Midbrain (tissue), 1 donor: Measurements from ENCODE around the gene NECTIN4.

ENCODE experiments used
- DNase-seq: peaks from one replicate; lab custom pipeline; 2025; lab: John Stamatoyannopoulos, UW

NECTIN4 gene

GRCh38 chr1:161111527-161111926, 22.2 kb upstream of the NECTIN4 start:
- no peak for DNase-seq

- DNase-seq = no peak
These were observed 21.8 kb upstream of the NECTIN4 start for GRCh38 chr1:161111117-161111516.

GRCh38 chr1:161106431-161106830, 17.1 kb upstream of the NECTIN4 start:
- no peak for DNase-seq

GRCh38 chr1:161100556-161100955, 11.2 kb upstream of the NECTIN4 start:
- DNase-seq = no peak

- no peak for DNase-seq
These were observed 9.9 kb upstream of the NECTIN4 start for GRCh38 chr1:161099090-161099802.

- DNase-seq = peak; percentile 72
These were observed 9.1 kb upstream of the NECTIN4 start, which contains the start of gene KLHDC9 for GRCh38 chr1:161098210-161099068. Gene KLHDC9, plus strand, starts transcription at chr1:161098361. Its CDS starts 175 bp downstream, at chr1:161098536.

- no peak for DNase-seq
These were observed 7.2 kb upstream of the NECTIN4 start for GRCh38 chr1:161096530-161096929.

GRCh38 chr1:161096015-161096414, 6.7 kb upstream of the NECTIN4 start:
- no peak for DNase-seq

GRCh38 chr1:161095230-161095629, 5.9 kb upstream of the NECTIN4 start:
- no peak for DNase-seq

- no peak for DNase-seq
These were observed 5.1 kb upstream of the NECTIN4 start for GRCh38 chr1:161094481-161094880.

GRCh38 chr1:161092621-161093028, 3.3 kb upstream of the NECTIN4 start:
- DNase-seq = no peak

GRCh38 chr1:161091796-161092507, 2.6 kb upstream of the NECTIN4 start:
- DNase-seq = no peak

GRCh38 chr1:161091093-161091492, 1.7 kb upstream of the NECTIN4 start:
- DNase-seq = no peak

- no peak for DNase-seq
These were observed 1.3 kb upstream of the NECTIN4 start for GRCh38 chr1:161090617-161091016.

- DNase-seq = no peak
These were observed 580 bp upstream of the NECTIN4 start for GRCh38 chr1:161089938-161090337.

GRCh38 chr1:161088587-161089110, 709 bp downstream of the NECTIN4 start:
- DNase-seq = no peak

- no peak for DNase-seq
These were observed 2.9 kb downstream of the NECTIN4 start for GRCh38 chr1:161086457-161086856.

GRCh38 chr1:161085165-161085564, 4.2 kb downstream of the NECTIN4 start:
- DNase-seq = no peak

- DNase-seq = no peak
These were observed 4.8 kb downstream of the NECTIN4 start for GRCh38 chr1:161084597-161084988.

- no peak for DNase-seq
These were observed 5.4 kb downstream of the NECTIN4 start for GRCh38 chr1:161083748-161084596.

- DNase-seq = no peak
These were observed 6.2 kb downstream of the NECTIN4 start for GRCh38 chr1:161082996-161083747.
